Parathyroid adenoma (tissue), 2 donors: ENCODE measurements around the gene CFAP221.

Experiments used
- H2AFZ ChIP-seq: fragments of 300-600 bp; sonication (generic); one replicate; pipeline ENCODE4 v1.7.0; 2017; ENCODE audit warnings: antibody characterized with exemption, mild to moderate bottlenecking
- H3K27ac ChIP-seq: fragments of 300-600 bp; sonication (generic); one replicate; pipeline ENCODE4 v1.7.0; 2017
- H3K27me3 ChIP-seq: fragments of 300-600 bp; sonication (generic); one replicate; pipeline ENCODE4 v1.7.0; 2017; ENCODE audit warnings: low read length; ENCODE audit not compliant: control insufficient read depth, insufficient read depth
- H3K36me3 ChIP-seq: fragments of 300-600 bp; sonication (generic); one replicate; pipeline ENCODE4 v1.7.0; 2017; ENCODE audit warnings: low read length; ENCODE audit not compliant: control insufficient read depth, insufficient read depth
- H3K4me1 ChIP-seq: fragments of 300-600 bp; sonication (generic); one replicate; pipeline ENCODE4 v1.7.0; 2017; ENCODE audit warnings: control low read depth
- H3K4me2 ChIP-seq: fragments of 300-600 bp; sonication (generic); one replicate; pipeline ENCODE4 v1.7.0; 2017; ENCODE audit warnings: low read length
- H3K4me3 ChIP-seq: fragments of 300-600 bp; sonication (generic); one replicate; pipeline ENCODE4 v1.7.0; 2017; ENCODE audit warnings: low read depth, low read length
- H3K79me2 ChIP-seq: fragments of 300-600 bp; sonication (generic); one replicate; pipeline ENCODE4 v1.7.0; 2017; ENCODE audit warnings: control low read depth
- H3K9ac ChIP-seq: fragments of 300-600 bp; sonication (generic); one replicate; pipeline ENCODE4 v1.7.0; 2017; ENCODE audit warnings: mild to moderate bottlenecking
- H3K9me3 ChIP-seq: fragments of 300-600 bp; sonication (generic); one replicate; pipeline ENCODE4 v1.7.0; 2017; ENCODE audit warnings: low read length; ENCODE audit not compliant: control insufficient read depth
- TF ChIP-seq, protein P1 (sequence below): fragments of 300-600 bp; sonication (generic); IDR thresholded peaks from one replicate; pipeline ENCODE4 v1.7.0; 2017; ENCODE audit warnings: antibody characterized with exemption, mild to moderate bottlenecking
- donor health status: primary hyperparathyroidism.

Gene CFAP221

GRCh38 chr2:119704670-119705120 is 160.4 kb downstream of the CFAP221 start:
- no peaks in the 10 kb centered on the region for H3K9me3 ChIP-seq
- TF ChIP-seq, protein P1, sequence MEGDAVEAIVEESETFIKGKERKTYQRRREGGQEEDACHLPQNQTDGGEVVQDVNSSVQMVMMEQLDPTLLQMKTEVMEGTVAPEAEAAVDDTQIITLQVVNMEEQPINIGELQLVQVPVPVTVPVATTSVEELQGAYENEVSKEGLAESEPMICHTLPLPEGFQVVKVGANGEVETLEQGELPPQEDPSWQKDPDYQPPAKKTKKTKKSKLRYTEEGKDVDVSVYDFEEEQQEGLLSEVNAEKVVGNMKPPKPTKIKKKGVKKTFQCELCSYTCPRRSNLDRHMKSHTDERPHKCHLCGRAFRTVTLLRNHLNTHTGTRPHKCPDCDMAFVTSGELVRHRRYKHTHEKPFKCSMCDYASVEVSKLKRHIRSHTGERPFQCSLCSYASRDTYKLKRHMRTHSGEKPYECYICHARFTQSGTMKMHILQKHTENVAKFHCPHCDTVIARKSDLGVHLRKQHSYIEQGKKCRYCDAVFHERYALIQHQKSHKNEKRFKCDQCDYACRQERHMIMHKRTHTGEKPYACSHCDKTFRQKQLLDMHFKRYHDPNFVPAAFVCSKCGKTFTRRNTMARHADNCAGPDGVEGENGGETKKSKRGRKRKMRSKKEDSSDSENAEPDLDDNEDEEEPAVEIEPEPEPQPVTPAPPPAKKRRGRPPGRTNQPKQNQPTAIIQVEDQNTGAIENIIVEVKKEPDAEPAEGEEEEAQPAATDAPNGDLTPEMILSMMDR = no peak
- no peak overlapping the region for H2AFZ ChIP-seq
- H3K4me2 ChIP-seq = no peak overlapping the region
- no peaks in the 10 kb centered on the region for H3K79me2 ChIP-seq
- no peaks in the 10 kb centered on the region for H3K27me3 ChIP-seq
- H3K9ac ChIP-seq = no peak overlapping the region
- H3K4me3 ChIP-seq = no peak overlapping the region
- H3K4me1 ChIP-seq = no peaks in the 10 kb centered on the region
- H3K36me3 ChIP-seq = no peaks in the 10 kb centered on the region
- no peak overlapping the region for H3K27ac ChIP-seq

- TF ChIP-seq, protein P1 = no peak
- no peaks in the 10 kb centered on the region for H3K9me3 ChIP-seq
- H2AFZ ChIP-seq = no peak overlapping the region
- H3K4me1 ChIP-seq = no peaks in the 10 kb centered on the region
- H3K36me3 ChIP-seq = no peaks in the 10 kb centered on the region
- H3K27ac ChIP-seq = no peak overlapping the region
- no peaks in the 10 kb centered on the region for H3K79me2 ChIP-seq
- no peak overlapping the region for H3K4me3 ChIP-seq
- no peak overlapping the region for H3K9ac ChIP-seq
- no peak overlapping the region for H3K4me2 ChIP-seq
- H3K27me3 ChIP-seq = no peaks in the 10 kb centered on the region
These were observed 162.0 kb downstream of the CFAP221 start for GRCh38 chr2:119706221-119706620.
